Immature natural killer cell (primary cell): ENCODE results near the gene MAML2. TPM values are rescaled to one million over a fixed set of nuclear protein-coding genes. Genes with fewer than 3 reads are reported as not detected.

Experiments used
- DNase-seq, 3 donors: peaks; one replicate each; pipeline ENCODE4 v3.0.0; 2022; ENCODE audit warnings: mixed read lengths in 1 of 3
- H3K27ac Mint-ChIP-seq, 6 donors: one replicate each; pipeline ENCODE4 v1.8.0; 2020; ENCODE audit warnings: mixed read lengths in 6 of 6, mild to moderate bottlenecking in 5 of 6, inconsistent platforms in 4 of 6, moderate library complexity in 3 of 6
- H3K27me3 Mint-ChIP-seq, 3 donors: one replicate each; pipeline ENCODE4 v1.8.0; 2020 to 2021; ENCODE audit warnings: low read depth in 3 of 3, mild to moderate bottlenecking in 3 of 3, mixed read lengths in 3 of 3, moderate library complexity in 3 of 3, inconsistent platforms in 1 of 3
- H3K36me3 Mint-ChIP-seq, 3 donors: one replicate each; pipeline ENCODE4 v1.8.0; 2020; ENCODE audit warnings: mixed read lengths in 3 of 3, inconsistent platforms in 2 of 3, mild to moderate bottlenecking in 2 of 3
- H3K4me1 Mint-ChIP-seq, 2 donors: one replicate each; pipeline ENCODE4 v1.8.0; 2020; ENCODE audit warnings: inconsistent platforms in 2 of 2, mild to moderate bottlenecking in 2 of 2, mixed read lengths in 2 of 2, moderate library complexity in 1 of 2
- H3K4me3 Mint-ChIP-seq, 5 donors: one replicate each; pipeline ENCODE4 v1.8.0; 2020; ENCODE audit warnings: mild to moderate bottlenecking in 5 of 5, mixed read lengths in 5 of 5, inconsistent platforms in 3 of 5, moderate library complexity in 3 of 5
- H3K9me3 Mint-ChIP-seq, 6 donors: one replicate each; pipeline ENCODE4 v1.8.0; 2020; ENCODE audit warnings: mild to moderate bottlenecking in 6 of 6, mixed read lengths in 6 of 6, inconsistent platforms in 4 of 6, moderate library complexity in 3 of 6
- polyA plus RNA-seq, 3 donors: library from polyadenylated mRNA; unstranded; fragments of 300-500 nt; fragmentation: Illumina TruSeq; gene quantifications; one replicate each; pipeline ENCODE4 v1.2.3, GENCODE V29; 2021

MAML2 gene
- polyA plus RNA-seq, 3 donors from 2014 or later: 0.26 to 4.5 (median 1.1) TPM

DNA sequence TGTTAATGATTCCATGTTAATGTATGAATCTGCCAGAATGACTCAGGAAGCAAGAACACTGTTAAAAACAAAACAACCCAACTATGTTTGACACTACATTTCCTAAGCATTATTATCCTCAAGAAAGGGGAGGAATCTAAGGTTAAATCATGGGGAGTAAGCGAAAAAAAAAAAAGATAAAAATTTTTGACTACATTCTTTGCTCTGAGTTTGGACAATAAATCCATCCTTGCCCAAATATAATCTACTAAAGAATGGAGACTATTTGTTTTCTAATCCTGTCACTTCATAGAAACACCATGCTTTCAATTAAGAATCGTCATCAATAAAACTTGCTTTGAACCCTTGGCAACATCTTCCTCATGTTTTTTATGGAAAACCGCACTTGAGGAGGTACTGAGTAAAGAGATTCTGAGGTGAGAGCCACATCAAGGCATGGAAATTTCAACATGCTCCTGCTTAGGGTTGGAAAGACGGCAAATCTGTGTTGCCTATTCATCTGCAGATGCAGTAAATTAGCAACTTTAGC lies 9.7 kb downstream of the MAML2 start:
- Mint-ChIP-seq H3K27me3 (peaks cover 0 to 2% (median 0%) of the 10 kb centered on the region in 3 donors), H3K4me1 (peaks cover 30 to 66% of the 10 kb centered on the region in 2 donors), H3K36me3 (peaks cover 8 to 10% (median 10%) of the 10 kb centered on the region in 3 donors), H3K4me3 (no peak overlapping the region), H3K9me3 (no peaks in the 10 kb centered on the region), H3K27ac (no peak overlapping the region)
- no peak for DNase-seq

DNA sequence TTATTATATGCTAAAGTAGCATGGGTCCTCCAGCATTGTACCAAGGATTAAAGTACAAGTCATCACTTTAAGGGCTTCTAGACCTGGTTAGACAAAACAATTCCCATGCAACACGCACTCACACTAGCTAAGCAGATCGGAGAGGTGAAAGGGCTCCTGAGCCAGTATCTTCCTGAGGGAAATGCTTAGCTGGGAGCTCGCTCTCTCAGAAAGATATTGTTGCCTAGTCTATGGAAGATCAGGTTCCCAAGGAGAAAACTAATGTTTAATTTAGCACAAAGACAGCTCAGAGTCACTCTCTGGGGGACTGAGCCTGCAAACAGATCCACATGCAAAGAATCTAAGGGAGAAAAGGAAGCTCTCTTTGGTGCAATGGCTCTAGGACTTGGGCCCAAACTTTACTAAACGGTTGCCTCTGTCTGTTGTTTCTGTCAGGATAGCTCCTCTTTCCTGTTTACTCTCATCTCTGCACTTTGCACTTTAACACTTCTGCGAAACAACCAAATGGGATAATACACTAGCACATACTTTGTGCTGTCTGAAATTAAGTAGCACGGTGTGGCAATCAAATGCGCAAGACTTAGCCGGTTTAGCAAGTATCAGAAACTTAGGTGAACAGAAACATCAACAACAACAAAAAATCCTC lies 10.7 kb downstream of the MAML2 start:
- H3K4me3 Mint-ChIP-seq: no peak overlapping the region
- H3K27ac Mint-ChIP-seq: no peak overlapping the region
- peaks cover 0 to 2% (median 0%) of the 10 kb centered on the region in 3 donors for H3K27me3 Mint-ChIP-seq
- H3K36me3 Mint-ChIP-seq: peaks cover 8 to 10% (median 10%) of the 10 kb centered on the region in 3 donors
- H3K4me1 Mint-ChIP-seq: peaks cover 20 to 56% of the 10 kb centered on the region in 2 donors
- H3K9me3 Mint-ChIP-seq: no peaks in the 10 kb centered on the region
- DNase-seq: no peak

DNA sequence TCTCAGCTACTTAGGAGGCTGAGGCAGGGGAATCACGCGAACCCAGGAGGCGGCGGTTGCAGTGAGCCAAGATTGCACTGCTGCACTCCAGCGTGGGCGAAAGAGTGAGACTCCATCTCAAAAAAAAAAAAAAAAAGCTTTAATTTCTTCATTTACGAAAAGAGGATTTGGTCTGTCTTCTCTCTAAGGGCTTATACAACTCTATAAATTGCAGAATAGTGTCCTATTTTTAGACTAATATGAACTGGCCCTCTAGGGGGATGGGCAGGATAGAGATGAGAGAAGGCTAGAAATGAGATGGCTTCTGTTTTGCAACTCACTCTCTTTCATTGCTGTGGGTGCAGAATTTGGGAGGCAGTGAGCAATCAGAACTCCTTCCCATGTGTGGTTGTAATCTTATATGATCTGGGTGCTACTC lies 11.3 kb downstream of the MAML2 start:
- H3K4me3 Mint-ChIP-seq: no peak overlapping the region

DNA sequence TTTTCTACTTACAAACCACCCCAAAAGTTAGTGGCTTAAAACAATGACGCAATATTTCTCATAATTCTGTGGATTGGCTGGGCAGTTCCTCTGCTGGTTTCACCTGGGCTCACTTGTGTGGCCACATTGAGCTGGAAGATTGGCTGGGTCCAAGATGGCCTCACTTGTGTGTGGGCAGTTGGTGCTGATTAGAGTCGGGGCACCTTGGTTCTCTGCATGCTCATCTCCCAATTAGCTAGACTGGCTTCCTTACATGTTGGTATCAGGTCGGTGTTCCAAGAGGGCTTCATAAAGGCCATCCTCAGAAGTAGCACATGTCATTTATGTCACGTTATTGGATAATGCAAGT lies 12.5 kb downstream of the MAML2 start:
- DNase-seq: no peak
- Mint-ChIP-seq H3K27me3 (peaks cover 0 to under 1% (median 0%) of the 10 kb centered on the region in 3 donors), H3K36me3 (peaks cover 5 to 6% (median 5%) of the 10 kb centered on the region in 3 donors), H3K27ac (no peak overlapping the region), H3K9me3 (no peaks in the 10 kb centered on the region), H3K4me1 (peaks cover 20 to 40% of the 10 kb centered on the region in 2 donors), H3K4me3 (no peak overlapping the region)

More for the DNA sequence above, 11.3 kb downstream of the MAML2 start:
- no peak for DNase-seq
- Mint-ChIP-seq H3K27me3 (peaks cover 0 to 2% (median 0%) of the 10 kb centered on the region in 3 donors), H3K36me3 (peaks cover 8 to 10% (median 10%) of the 10 kb centered on the region in 3 donors), H3K9me3 (no peaks in the 10 kb centered on the region), H3K4me1 (peaks cover 20 to 52% of the 10 kb centered on the region in 2 donors), H3K27ac (no peak overlapping the region)

DNA sequence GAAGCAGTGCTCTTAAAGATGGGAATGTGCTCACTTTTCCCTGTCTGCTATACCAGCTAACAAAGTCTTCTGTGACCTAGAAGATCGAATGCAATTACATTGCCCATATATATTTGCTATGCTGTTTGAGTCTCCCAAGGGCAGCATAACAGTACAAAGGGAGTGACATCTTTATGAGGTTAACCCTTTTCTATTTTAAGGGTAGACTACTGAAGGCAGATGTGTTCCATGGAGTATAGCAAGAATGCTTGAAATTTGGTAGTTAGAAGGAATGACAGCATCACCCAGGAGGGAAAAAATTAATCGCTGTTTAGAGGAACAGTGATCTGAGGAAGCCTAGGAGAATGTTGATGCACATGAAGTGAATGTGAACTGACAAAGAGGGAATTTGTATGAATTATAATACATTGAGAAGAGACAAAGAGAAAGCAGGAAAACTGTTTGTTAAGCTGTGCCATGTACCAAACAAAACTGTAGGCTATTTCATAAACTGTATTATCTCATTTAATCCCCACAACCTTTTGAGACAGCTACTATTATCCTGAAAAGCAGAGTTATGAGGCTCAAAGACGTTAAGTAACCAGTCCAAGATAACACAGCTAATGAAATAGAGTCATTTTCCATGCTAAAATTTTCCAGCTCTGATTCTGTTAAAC lies 13.0 kb downstream of the MAML2 start:
- DNase-seq: no peak
- peaks cover 3% of the 10 kb centered on the region in 3 donors for H3K36me3 Mint-ChIP-seq
- H3K4me3 Mint-ChIP-seq: no peak overlapping the region
- no peaks in the 10 kb centered on the region for H3K27me3 Mint-ChIP-seq
- H3K27ac Mint-ChIP-seq: no peak overlapping the region
- no peaks in the 10 kb centered on the region for H3K9me3 Mint-ChIP-seq
- H3K4me1 Mint-ChIP-seq: peaks cover 20 to 36% of the 10 kb centered on the region in 2 donors

DNA sequence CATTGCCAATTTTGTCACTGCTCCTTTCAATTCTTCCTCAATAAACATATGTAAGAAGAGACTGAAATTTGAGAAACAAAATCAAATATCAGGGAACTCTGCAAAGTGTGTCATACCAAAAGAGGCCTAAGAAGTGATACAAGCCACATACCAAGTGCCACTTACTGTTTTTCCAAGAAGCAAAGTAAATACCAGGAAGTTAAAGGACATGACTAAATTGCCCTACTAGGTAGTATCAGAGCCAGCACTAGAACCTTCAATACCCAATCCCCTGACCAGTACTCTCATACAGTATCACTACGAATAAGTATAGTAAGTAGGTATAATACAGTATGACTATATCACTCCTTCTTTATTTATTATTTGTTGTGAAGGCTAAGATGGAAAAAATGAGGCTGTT lies 13.6 kb downstream of the MAML2 start:
- Mint-ChIP-seq H3K4me1 (peaks cover 20 to 42% of the 10 kb centered on the region in 2 donors), H3K27ac (no peak overlapping the region), H3K36me3 (peaks cover 3% of the 10 kb centered on the region in 3 donors), H3K4me3 (no peak overlapping the region), H3K9me3 (no peaks in the 10 kb centered on the region), H3K27me3 (no peaks in the 10 kb centered on the region)
- DNase-seq: no peak

DNA sequence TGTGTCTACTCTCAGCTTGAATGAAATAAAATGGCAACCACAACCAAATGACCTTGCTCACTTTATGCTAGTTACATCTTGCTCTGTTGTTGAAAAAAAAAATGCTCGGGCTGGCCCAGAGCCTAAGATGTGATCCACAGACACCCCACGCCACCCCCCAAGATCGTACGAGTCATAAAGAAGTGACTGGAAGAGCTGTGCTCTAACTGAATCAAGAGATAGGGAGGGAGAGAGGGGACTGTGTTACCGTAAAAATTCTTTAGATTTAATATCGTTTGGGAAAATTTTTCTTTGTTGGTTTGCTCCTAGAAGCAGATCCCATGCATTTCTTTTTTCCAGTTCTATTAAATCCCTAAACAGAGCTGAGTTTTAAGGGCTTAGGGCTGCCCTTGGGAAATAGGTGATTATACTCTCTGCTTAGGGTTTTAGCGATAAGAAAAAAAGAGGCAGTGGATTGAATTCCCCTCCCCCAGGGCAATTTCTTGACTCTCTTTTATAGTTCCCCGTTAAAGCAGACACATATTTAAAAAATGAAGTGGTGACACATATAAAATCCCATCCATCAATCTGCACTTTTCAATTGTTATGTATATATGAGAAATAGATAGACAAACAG lies 14.5 kb downstream of the MAML2 start:
- H3K27ac Mint-ChIP-seq: no peak overlapping the region
- peaks cover 0 to 3% (median 3%) of the 10 kb centered on the region in 3 donors for H3K36me3 Mint-ChIP-seq
- no peak for DNase-seq
- no peaks in the 10 kb centered on the region for H3K9me3 Mint-ChIP-seq
- no peak overlapping the region for H3K4me3 Mint-ChIP-seq
- peaks cover 20 to 45% of the 10 kb centered on the region in 2 donors for H3K4me1 Mint-ChIP-seq
- H3K27me3 Mint-ChIP-seq: no peaks in the 10 kb centered on the region

DNA sequence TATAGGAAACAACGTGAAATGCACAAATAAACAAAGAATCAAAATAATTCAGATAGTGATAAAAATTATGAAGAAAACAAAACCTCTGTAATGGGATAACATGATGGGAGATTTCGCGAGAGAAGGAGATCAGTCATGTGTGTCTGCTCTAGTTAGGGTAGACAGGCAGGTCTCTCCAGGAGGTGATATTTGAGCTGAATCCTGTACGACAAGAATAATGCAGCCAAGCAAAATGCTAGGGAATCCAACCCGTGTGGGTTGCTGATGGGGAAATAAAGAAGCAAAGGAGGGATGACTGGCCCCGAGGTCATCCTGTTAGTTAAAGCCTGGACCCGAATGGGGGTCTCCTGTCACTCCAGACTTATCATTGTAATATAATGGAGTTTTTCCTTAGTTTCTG lies 16.0 kb downstream of the MAML2 start:
- Mint-ChIP-seq H3K4me3 (no peak overlapping the region), H3K27ac (no peak overlapping the region), H3K9me3 (no peaks in the 10 kb centered on the region), H3K27me3 (no peaks in the 10 kb centered on the region), H3K4me1 (peaks cover 11 to 32% of the 10 kb centered on the region in 2 donors), H3K36me3 (peaks cover 2 to 3% (median 3%) of the 10 kb centered on the region in 3 donors)
- DNase-seq: no peak

DNA sequence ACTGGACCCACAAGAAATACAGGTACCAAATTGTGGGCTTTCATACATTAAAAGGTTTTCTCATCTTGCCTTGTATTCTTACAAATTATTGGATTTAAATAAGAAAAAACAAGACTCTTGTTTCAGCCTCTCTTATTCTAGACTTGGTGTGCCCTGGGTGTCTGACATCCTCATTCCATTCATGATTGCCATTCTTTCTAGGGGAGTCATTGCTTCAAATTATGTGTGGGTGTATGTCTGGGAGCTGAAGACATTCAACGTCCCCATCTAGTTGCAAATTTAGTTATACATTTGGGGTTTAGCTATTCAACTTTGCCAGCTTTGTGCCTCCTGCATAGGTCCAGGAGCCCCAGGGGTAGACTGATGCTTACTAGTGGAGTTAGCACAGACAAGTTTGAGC lies 18.1 kb downstream of the MAML2 start:
- Mint-ChIP-seq H3K27ac (no peak overlapping the region), H3K36me3 (peaks cover 3 to 6% (median 5%) of the 10 kb centered on the region in 3 donors)

DNA sequence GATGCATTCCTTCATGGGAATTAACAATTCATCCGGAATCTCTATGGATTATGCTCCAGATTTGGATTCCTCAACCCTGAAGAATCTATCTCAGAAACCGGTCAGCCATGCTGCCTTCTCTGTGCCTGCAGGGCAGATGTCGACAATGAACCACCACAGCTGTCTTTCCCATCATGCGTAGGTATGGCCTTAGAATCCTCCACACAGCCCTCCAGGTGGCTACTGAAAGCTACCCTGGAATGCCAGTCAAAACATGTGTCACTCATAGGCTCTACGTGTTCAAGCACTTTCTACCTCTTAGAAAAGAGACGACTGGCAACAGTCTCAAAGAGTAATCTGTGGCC lies 19.4 kb downstream of the MAML2 start:
- H3K4me1 Mint-ChIP-seq: peaks cover 2 to 21% of the 10 kb centered on the region in 2 donors
- H3K27ac Mint-ChIP-seq: no peak overlapping the region
- H3K36me3 Mint-ChIP-seq: peaks cover 3 to 5% (median 3%) of the 10 kb centered on the region in 3 donors

More for the DNA sequence above, 18.1 kb downstream of the MAML2 start:
- DNase-seq: no peak
- no peaks in the 10 kb centered on the region for H3K9me3 Mint-ChIP-seq
- no peak overlapping the region for H3K4me3 Mint-ChIP-seq
- peaks cover 8 to 22% of the 10 kb centered on the region in 2 donors for H3K4me1 Mint-ChIP-seq
- peaks cover 0 to 3% (median 0%) of the 10 kb centered on the region in 3 donors for H3K27me3 Mint-ChIP-seq

DNA sequence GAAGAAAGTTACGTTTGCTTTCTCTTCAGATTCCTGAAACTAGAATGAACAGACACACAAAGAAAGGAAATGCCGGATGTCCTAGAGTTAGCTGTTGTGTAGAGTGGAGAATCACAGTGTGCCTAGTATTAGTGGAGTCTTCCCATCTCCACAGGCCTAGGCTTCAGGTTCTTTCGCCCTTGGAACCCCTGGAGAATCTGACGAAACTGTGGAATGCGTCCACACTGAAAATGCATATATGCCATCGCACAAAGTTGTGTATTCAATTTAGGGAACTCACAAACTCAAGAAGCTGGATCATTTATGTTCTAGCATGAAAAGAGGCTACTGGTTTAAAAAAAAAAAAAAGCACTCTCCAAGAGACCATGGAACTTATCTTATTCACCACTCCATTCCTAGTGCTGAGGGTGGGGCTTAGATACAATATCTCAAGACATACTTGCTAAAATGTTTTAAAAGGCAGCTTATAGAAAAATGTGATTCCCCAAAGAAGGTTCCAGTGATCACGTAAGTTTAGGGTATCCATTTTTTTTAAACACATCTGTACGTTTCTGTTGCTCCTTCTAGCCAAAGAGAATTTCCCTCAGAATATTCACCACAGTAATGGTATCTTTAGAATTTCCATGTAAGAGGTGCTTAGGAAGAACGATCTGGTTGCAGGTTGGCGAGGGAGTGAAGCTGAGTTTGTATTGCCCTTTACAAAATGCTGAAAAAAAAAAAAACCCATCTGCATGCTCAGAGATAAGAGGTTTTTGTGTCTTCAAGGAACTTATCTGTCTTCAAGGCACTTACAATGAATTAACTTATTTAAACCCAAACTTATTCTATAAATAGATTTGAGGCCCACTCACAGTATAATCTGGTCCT lies 20.0 kb downstream of the MAML2 start:
- Mint-ChIP-seq H3K4me1 (peaks cover 7 to 27% of the 10 kb centered on the region in 2 donors), H3K9me3 (no peaks in the 10 kb centered on the region), H3K4me3 (no peak overlapping the region), H3K36me3 (peaks cover 3 to 5% (median 3%) of the 10 kb centered on the region in 3 donors), H3K27me3 (peaks cover 0 to 3% (median 0%) of the 10 kb centered on the region in 3 donors), H3K27ac (no peak overlapping the region)
- DNase-seq: no peak

More for the DNA sequence above, 19.4 kb downstream of the MAML2 start:
- Mint-ChIP-seq H3K9me3 (no peaks in the 10 kb centered on the region), H3K27me3 (peaks cover 0 to 3% (median 0%) of the 10 kb centered on the region in 3 donors), H3K4me3 (no peak overlapping the region)
- no peak for DNase-seq

DNA sequence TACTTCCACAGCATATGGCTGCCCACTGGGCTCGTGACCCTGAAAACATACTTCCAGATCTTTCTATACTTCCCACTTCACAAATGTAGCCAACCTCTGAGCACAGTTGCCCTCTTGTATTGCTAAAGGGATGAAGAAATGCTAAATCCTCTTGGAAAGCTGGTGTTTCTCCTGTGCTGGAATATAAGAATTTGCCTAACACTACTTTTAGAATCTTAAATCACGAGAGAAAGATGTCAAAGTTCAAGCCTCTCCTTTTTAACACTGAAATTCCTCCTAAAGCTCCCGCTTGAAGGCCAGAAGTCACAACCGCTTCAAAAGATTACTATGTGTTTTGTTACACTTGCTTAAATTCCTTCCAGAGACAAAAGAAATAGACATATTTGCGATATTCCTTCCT lies 21.9 kb downstream of the MAML2 start:
- DNase-seq: no peak
- H3K27me3 Mint-ChIP-seq: peaks cover 0 to 3% (median 0%) of the 10 kb centered on the region in 3 donors
- peaks cover 3 to 5% (median 5%) of the 10 kb centered on the region in 3 donors for H3K36me3 Mint-ChIP-seq
- H3K4me3 Mint-ChIP-seq: no peak overlapping the region
- no peak overlapping the region for H3K27ac Mint-ChIP-seq
- no peaks in the 10 kb centered on the region for H3K9me3 Mint-ChIP-seq
- H3K4me1 Mint-ChIP-seq: peaks cover 25 to 46% of the 10 kb centered on the region in 2 donors

DNA sequence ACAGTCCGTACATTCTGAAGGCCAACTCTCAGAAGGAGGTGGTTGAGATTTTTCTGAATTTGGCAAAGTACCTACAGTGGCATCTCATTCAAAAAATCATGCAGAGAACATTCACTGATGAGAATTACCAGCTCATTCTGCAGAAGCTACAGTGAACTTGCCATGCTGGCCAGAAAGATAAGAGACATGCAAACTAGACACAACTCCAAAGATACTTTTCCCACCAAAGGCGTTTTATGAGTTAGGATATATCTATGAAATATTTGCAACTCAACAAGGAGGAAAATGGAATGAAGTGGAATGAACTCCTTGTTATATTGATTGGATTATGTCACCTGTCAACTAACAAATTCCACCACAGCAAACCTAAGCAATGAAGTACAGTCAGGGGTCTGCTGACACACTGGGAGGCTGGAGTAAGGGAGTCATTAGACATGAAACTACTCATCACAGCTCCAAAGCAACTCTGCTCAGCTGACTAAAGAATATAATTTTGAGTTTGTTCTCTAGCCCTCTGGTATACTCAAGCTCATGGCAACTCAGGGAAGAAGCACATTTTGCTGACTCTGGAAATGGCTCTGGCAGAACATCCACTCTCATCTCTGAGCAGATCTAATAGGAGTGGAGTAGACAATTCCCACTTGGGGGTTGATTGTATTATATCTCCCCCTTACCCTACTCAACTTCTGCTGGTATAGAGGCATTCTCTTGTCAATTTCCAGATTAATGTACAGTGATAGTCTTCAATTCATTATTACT lies 22.9 kb downstream of the MAML2 start:
- no peaks in the 10 kb centered on the region for H3K9me3 Mint-ChIP-seq
- peaks cover 3 to 8% (median 6%) of the 10 kb centered on the region in 3 donors for H3K36me3 Mint-ChIP-seq
- no peak overlapping the region for H3K4me3 Mint-ChIP-seq
- H3K27me3 Mint-ChIP-seq: peaks cover 0 to 3% (median 0%) of the 10 kb centered on the region in 3 donors
- DNase-seq: no peak
- no peak overlapping the region for H3K27ac Mint-ChIP-seq
- H3K4me1 Mint-ChIP-seq: peaks cover 30 to 56% of the 10 kb centered on the region in 2 donors
